GM12878 (cell line): ENCODE results near the gene MRTFA. TPM values are rescaled to one million over a fixed set of nuclear protein-coding genes. Genes with fewer than 3 reads are reported as not detected.
A peak's percentile ranks its signal among the peaks of the same experiment; 100 is the strongest.

Experiments
- ATF7 ChIP-seq: fragments of 450-650 bp; IDR thresholded peaks from 2 replicates; pipeline ENCODE4 v1.6.1; 2016; ENCODE audit warnings: low read depth, mild to moderate bottlenecking
- BACH1 ChIP-seq: fragments of 450-650 bp; IDR thresholded peaks from 2 replicates; pipeline ENCODE4 v1.6.1; 2017; ENCODE audit warnings: mild to moderate bottlenecking, borderline replicate concordance
- BMI1 ChIP-seq: fragments of 450-650 bp; IDR thresholded peaks from 2 replicates; pipeline ENCODE4 v1.6.1; 2016; ENCODE audit warnings: mild to moderate bottlenecking, moderate library complexity, borderline replicate concordance
- CHD2 ChIP-seq: IDR thresholded peaks from 2 replicates; pipeline ENCODE4 v1.6.1; 2011; ENCODE audit warnings: low read depth, low read length, improper control_type of control experiment, borderline replicate concordance
- DPF2 ChIP-seq: fragments of 450-650 bp; IDR thresholded peaks from 2 replicates; pipeline ENCODE4 v1.6.1; 2017; ENCODE audit warnings: mild to moderate bottlenecking
- GATAD2B ChIP-seq: fragments of 450-650 bp; conservative IDR thresholded peaks from 2 replicates; pipeline ENCODE4 v1.6.1; 2017; ENCODE audit warnings: low read depth, mild to moderate bottlenecking, moderate library complexity
- IKZF1 ChIP-seq: fragments of 450-650 bp; conservative IDR thresholded peaks from 2 replicates; pipeline ENCODE4 v1.6.1; 2017; ENCODE audit warnings: antibody characterized with exemption, mild to moderate bottlenecking
- IKZF2 ChIP-seq, 2 experiments: fragments of 450-650 bp; IDR thresholded peaks; 2 replicates each; pipeline ENCODE4 v1.6.1; 2017; ENCODE audit warnings: mild to moderate bottlenecking in 2 of 2, moderate library complexity in 2 of 2
- JUNB ChIP-seq: IDR thresholded peaks from 2 replicates; pipeline ENCODE4 v1.6.1; 2016; ENCODE audit warnings: antibody characterized with exemption, mild to moderate bottlenecking
- KAT2A ChIP-seq: conservative IDR thresholded peaks from 2 replicates; pipeline ENCODE4 v1.6.1; 2011; ENCODE audit warnings: low read depth, low read length; ENCODE audit not compliant: control insufficient read depth
- KLF5 ChIP-seq: fragments of 450-650 bp; IDR thresholded peaks from 2 replicates; pipeline ENCODE4 v1.6.1; 2014; ENCODE audit warnings: mild to moderate bottlenecking; ENCODE audit not compliant: partially characterized antibody
- MLLT1 ChIP-seq: fragments of 450-650 bp; IDR thresholded peaks from 2 replicates; pipeline ENCODE4 v1.6.1; 2016; ENCODE audit warnings: mild to moderate bottlenecking
- MTA2 ChIP-seq: fragments of 450-650 bp; IDR thresholded peaks from 2 replicates; pipeline ENCODE4 v1.6.1; 2016; ENCODE audit warnings: low read depth, mild to moderate bottlenecking, moderate library complexity
- NFIC ChIP-seq: IDR thresholded peaks from 2 replicates; pipeline ENCODE4 v1.6.1; 2012; ENCODE audit warnings: low read depth, mild to moderate bottlenecking, inconsistent platforms, low read length, moderate library complexity
- NR2F1 ChIP-seq: fragments of 450-650 bp; conservative IDR thresholded peaks from 2 replicates; pipeline ENCODE4 v1.6.1; 2017; ENCODE audit warnings: mild to moderate bottlenecking
- PAX8 ChIP-seq: fragments of 450-650 bp; IDR thresholded peaks from 2 replicates; pipeline ENCODE4 v1.6.1; 2017; ENCODE audit warnings: mild to moderate bottlenecking, moderate library complexity
- PKNOX1 ChIP-seq: fragments of 450-650 bp; IDR thresholded peaks from 2 replicates; pipeline ENCODE4 v1.6.1; 2016; ENCODE audit warnings: mild to moderate bottlenecking
- POU2F2 ChIP-seq: IDR thresholded peaks from 3 replicates; pipeline ENCODE4 v1.6.1; 2011; ENCODE audit warnings: low read depth, mild to moderate bottlenecking, low read length, borderline replicate concordance
- PRDM15 ChIP-seq: fragments of 450-650 bp; formaldehyde crosslinking; IDR thresholded peaks from 2 replicates; pipeline ENCODE4 v1.4.0; 2020; ENCODE audit warnings: mild to moderate bottlenecking, moderate library complexity
- RELB ChIP-seq: fragments of 450-650 bp; IDR thresholded peaks from 2 replicates; pipeline ENCODE4 v1.6.1; 2017; ENCODE audit warnings: low read depth, mild to moderate bottlenecking, moderate library complexity
- RUNX3 ChIP-seq: IDR thresholded peaks from 2 replicates; pipeline ENCODE4 v1.6.1; 2012; ENCODE audit warnings: low read length, inconsistent platforms
- SUZ12 ChIP-seq: fragments of 200-600 bp; sonication (generic); IDR thresholded peaks from one replicate; pipeline ENCODE4 v1.6.1; 2018; ENCODE audit warnings: antibody characterized with exemption, mild to moderate bottlenecking; ENCODE audit not compliant: unreplicated experiment
- TCF12 ChIP-seq: IDR thresholded peaks from 2 replicates; pipeline ENCODE4 v1.6.1; 2011; ENCODE audit warnings: low read depth, mild to moderate bottlenecking, low read length
- ZNF217 ChIP-seq: fragments of 450-650 bp; IDR thresholded peaks from 2 replicates; pipeline ENCODE4 v1.6.1; 2017; ENCODE audit warnings: antibody characterized with exemption, mild to moderate bottlenecking
- polyA plus RNA-seq, 11 experiments: library from polyadenylated mRNA; depleted of rRNA in 4 of 11; unstranded in 6 of 11; stranded (reverse) in 5 of 11; fragments of >200 nt; fragmentation: Nextera tagmentation in 4 of 11; fragmentation: Illumina TruSeq in 1 of 11; extraction: Ambion mirVana in 4 of 11; extraction: Trizol in 1 of 11; gene quantifications; 1 replicate in 1 of 11; 2 replicates in 10 of 11; pipeline versions ENCODE4 v1.2.1 to v1.2.3, GENCODE V29; 2011 to 2016; ENCODE audit warnings: inconsistent platforms in 2 of 11, missing spikeins in 2 of 11, low read depth in 1 of 11
- total RNA-seq, 4 experiments: library from RNA; depleted of rRNA in 3 of 4; stranded (reverse); fragments of >200 nt in 3 of 4; fragmentation: Illumina TruSeq in 1 of 4; extraction: Trizol in 1 of 4; gene quantifications; 2 replicates each; pipeline versions ENCODE4 v1.2.1 to v1.2.3, GENCODE V29; 2013 to 2021

MRTFA gene
- total and polyA plus RNA-seq, 10 of the 15 experiments (the other 5 are each of a cell fraction or from before 2014, with no cell fraction given): 2.0 to 63.9 (median 17.9) TPM

GRCh38 chr22:40628354-40629042 is 8.0 kb downstream of the MRTFA start (continued):
- TF ChIP-seq NFIC (peak; percentile 50; the same call in 1 of the 2 replicates), RUNX3 (peak; percentile 74), SUZ12 (no peak), IKZF1 (peak; percentile 69), MTA2 (peak; percentile 99), KAT2A (no peak), JUNB (peak; percentile 50), PRDM15 (CRISPR knock-in tag) (no peak), KLF5 (no peak), ZNF217 (peak; percentile 81), DPF2 (peak; percentile 78; the same call in 1 of the 2 replicates), CHD2 (no peak), PKNOX1 (peak; percentile 53; the same call in 1 of the 2 replicates), RELB (peak; percentile 31; the same call in 1 of the 2 replicates), BACH1 (peak; percentile 79; the same call in 1 of the 2 replicates), MLLT1 (0 out of 2 replicates have a peak, but pooled peaks have one; percentile 16), TCF12 (peak; percentile 71), NR2F1 (peak; percentile 74), BMI1 (peak; percentile 62), GATAD2B (peak; percentile 22; the same call in 1 of the 2 replicates), POU2F2 (peak; percentile 43; the same call in 1 of the 3 replicates), PAX8 (0 out of 2 replicates have a peak, but pooled peaks have one; percentile 78), IKZF2 (IDR thresholded peaks at IDR 0.05) (peak; percentile 79 to 80; a peak in 3 of 4 replicates), ATF7 (peak; percentile 65)
- TF ChIP-seq, all 136 proteins: peak for 25
